Choroid plexus epithelial cell (primary cell): ENCODE measurements around the gene LINGO4.

ENCODE experiments used
- DNase-seq: peaks from one replicate; pipeline ENCODE4 v3.0.0-alpha.2; 2010; ENCODE audit warnings: low read depth
- H3K4me3 ChIP-seq: 2 replicates; pipeline ENCODE4 v1.5.1; 2011; ENCODE audit warnings: low read depth, mild to moderate bottlenecking, control low read depth, low read length, moderate library complexity
- TF ChIP-seq, protein P1 (sequence below): conservative IDR thresholded peaks from 2 replicates; pipeline ENCODE4 v1.5.1; 2011; ENCODE audit warnings: low read depth, mild to moderate bottlenecking, control low read depth, inconsistent platforms, low read length, moderate library complexity

Gene LINGO4

DNA sequence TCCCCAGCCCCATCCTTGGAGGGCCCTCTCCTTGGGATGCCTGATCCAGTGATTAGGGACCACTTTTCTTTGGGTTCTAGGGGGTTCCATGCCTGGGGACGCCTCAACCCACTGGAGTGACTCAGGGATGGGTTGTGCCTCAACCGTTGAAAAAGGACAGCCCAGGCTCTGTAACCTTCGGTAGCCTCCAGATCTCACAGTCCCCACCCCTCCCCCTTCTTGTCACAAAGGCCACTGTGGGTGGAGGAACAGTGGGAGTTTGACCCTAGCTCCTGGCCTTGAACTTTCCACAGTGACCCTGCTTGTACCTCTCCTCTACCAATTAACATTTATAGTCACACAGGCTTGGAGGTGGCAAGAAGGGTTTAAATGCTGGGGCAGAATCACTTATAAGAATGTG is 29.0 kb upstream of the LINGO4 start:
- H3K4me3 ChIP-seq = no peak overlapping the region
- TF ChIP-seq, protein P1, sequence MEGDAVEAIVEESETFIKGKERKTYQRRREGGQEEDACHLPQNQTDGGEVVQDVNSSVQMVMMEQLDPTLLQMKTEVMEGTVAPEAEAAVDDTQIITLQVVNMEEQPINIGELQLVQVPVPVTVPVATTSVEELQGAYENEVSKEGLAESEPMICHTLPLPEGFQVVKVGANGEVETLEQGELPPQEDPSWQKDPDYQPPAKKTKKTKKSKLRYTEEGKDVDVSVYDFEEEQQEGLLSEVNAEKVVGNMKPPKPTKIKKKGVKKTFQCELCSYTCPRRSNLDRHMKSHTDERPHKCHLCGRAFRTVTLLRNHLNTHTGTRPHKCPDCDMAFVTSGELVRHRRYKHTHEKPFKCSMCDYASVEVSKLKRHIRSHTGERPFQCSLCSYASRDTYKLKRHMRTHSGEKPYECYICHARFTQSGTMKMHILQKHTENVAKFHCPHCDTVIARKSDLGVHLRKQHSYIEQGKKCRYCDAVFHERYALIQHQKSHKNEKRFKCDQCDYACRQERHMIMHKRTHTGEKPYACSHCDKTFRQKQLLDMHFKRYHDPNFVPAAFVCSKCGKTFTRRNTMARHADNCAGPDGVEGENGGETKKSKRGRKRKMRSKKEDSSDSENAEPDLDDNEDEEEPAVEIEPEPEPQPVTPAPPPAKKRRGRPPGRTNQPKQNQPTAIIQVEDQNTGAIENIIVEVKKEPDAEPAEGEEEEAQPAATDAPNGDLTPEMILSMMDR = no peak

DNA sequence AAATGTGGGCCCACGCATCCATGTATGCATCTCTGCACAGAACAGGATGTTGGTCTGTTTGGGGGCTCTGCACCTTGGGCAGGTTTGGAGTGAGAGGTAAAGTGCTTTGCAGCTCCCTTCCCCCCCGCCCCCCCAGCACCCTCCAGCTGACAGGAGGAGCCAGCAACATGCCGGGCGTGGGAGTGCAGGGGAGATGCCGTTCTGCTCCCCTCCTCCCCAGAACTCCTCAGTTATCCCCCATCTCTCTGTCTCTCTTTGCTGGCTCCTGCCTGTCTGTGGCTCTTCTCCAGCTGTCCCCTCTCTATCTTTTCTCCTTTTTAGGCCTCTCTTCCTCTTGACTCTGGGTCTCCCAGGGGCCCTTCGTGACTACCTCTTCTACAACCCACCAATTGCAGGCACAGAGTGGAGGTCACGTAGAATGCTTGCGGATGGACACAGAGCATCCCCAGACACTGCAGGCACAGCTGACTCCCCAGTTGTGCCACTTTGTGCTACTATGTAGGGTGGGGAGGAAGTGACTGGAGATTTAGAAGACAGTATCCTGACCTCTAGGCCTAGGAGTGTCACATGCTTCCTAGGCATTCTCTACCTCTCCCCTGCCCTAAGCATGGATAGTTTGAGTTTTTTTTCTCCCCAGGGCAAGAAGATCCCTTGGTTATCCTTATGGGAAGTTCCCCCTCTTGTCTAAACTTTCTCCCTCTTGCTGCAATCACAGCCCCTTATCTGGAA is 28.1 kb upstream of the LINGO4 start:
- no peak overlapping the region for H3K4me3 ChIP-seq
- TF ChIP-seq, protein P1 = no peak
- DNase-seq = no peak

More for the DNA sequence above, 29.0 kb upstream of the LINGO4 start:
- no peak for DNase-seq

DNA sequence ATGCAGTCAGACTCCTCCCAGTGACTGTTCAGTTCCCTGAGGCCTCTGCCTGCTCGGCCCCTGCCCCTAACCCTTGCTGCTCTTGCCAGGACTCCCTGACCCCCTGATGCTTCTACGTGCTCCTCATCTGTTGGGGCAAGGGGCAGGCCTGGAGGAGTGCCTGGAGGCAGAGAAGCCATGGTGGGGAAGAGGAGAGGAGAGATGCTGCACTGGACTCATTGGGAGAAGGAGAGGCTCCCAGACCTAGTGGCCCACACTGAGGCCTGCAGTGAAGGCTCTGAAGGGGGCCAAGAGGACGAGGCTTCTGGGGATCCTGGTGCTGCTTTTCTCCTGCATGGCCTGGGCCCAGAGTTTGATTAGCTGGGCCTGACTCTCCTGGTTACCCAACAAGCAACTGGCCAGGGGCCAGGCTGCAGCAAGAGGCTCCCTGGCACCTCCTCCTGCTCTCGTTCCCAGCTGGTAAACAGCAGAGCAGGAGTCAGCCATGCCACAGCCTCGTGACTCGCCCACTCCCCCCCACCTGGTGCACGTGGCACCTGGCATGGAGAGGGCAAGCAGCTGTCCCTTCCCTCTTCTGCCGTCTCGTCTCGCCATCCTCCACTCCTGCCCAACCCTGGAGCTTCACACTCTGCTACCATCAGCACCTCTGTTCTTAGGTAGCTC is 27.2 kb upstream of the LINGO4 start:
- TF ChIP-seq, protein P1 = no peak
- peak; percentile 47 for DNase-seq
- H3K4me3 ChIP-seq = no peak overlapping the region

DNA sequence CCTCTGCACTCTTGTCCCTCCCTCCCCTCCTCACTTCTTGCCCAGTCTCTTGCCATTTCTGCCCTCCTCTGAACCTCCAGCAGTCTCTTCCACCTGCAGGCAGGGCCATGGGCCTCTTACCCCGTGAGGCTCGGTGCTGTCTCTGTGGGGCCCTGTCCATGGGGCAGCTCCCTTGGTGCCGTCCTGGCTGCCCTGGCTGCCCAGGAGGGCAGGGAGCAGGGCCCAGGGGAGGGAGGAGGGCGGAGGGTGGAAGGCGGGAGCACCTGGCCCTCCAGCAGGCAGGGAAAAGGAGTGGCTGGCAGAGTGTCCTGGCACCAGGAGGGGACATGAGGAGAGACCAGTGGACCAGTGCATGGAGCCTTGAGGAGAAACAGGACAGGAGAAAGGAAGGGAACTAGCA is 26.4 kb upstream of the LINGO4 start, which contains the start of gene RORC:
Gene RORC, minus strand, starts transcription at position 198 of the 400 bp plus-strand sequence. Its CDS starts 38 bp downstream, at position 160.
- TF ChIP-seq, protein P1 = no peak
- no peak within 1 kb of the TSS for H3K4me3 ChIP-seq
- DNase-seq = no peak

DNA sequence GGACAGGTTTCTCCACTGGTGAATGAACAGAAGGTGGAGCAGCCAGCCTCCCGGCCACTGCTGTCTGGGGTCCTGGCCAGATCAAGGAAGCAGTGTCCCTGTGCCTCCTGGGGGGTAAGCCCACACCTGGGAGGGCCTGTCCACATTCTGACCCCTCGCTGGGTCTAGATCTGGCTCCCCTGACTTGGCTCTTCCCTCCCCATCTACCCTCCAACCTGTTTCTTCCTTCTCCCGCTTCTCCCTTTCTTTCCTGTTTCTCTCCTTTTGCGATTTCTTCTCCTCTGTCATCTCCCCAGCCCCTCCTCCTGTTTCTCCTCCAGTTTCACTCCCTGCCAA is 26.0 kb upstream of the LINGO4 start:
- no peak for DNase-seq
- TF ChIP-seq, protein P1 = no peak
- H3K4me3 ChIP-seq = no peak overlapping the region

DNA sequence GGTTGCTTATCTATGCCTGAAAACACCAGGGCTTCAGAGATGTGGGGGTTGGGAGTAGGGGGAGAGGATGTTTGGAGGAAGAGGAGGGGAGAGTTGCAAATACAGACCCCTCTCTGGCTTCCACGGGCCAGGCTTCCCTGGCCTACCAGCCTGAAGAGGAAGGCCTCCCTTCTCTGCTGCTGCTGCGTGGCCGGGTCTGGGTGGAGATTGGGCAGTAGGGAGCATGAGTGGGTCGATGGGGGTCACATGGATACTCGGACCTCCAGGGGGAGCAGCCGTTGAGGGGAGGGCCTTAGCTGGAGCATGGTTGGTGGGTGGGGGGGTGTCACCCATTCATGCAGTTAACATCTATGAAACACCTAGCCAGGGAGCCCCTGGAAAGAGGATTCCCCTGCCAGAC is 24.8 kb upstream of the LINGO4 start:
- DNase-seq = no peak
- no peak overlapping the region for H3K4me3 ChIP-seq
- TF ChIP-seq, protein P1 = no peak
